Epithelial cell of esophagus (primary cell): ENCODE results near the gene CASP8AP2.
"Not testable (repeated sequence)": the region's sequence is repeated elsewhere in the genome, so short reads cannot be mapped to it uniquely, and the experiment has no call there.

ENCODE experiments used
- DNase-seq: peaks from one replicate; pipeline ENCODE4 v3.0.0; 2010; ENCODE audit warnings: low read depth
- H3K4me3 ChIP-seq: 2 replicates; pipeline ENCODE4 v1.5.1; 2011; ENCODE audit warnings: mild to moderate bottlenecking, low read length, control low read depth
- TF ChIP-seq, protein P1 (sequence below): IDR thresholded peaks from 2 replicates; pipeline ENCODE4 v1.5.1; 2011; ENCODE audit warnings: low read depth, mild to moderate bottlenecking, low read length, control low read depth, inconsistent platforms; ENCODE audit not compliant: insufficient read depth; ENCODE audit errors: missing control alignments

The CASP8AP2 gene

GRCh38 chr6:89819336-89820130 is 10.1 kb upstream of the CASP8AP2 start, which contains the start of gene MDN1:
Gene MDN1 (minus strand): TSS chr6:89819794. CDS start chr6:89819607, 187 bp downstream.
- DNase-seq: peak; percentile 98
- H3K4me3 ChIP-seq: peak within 1 kb of the TSS; percentile 87
- TF ChIP-seq, protein P1, sequence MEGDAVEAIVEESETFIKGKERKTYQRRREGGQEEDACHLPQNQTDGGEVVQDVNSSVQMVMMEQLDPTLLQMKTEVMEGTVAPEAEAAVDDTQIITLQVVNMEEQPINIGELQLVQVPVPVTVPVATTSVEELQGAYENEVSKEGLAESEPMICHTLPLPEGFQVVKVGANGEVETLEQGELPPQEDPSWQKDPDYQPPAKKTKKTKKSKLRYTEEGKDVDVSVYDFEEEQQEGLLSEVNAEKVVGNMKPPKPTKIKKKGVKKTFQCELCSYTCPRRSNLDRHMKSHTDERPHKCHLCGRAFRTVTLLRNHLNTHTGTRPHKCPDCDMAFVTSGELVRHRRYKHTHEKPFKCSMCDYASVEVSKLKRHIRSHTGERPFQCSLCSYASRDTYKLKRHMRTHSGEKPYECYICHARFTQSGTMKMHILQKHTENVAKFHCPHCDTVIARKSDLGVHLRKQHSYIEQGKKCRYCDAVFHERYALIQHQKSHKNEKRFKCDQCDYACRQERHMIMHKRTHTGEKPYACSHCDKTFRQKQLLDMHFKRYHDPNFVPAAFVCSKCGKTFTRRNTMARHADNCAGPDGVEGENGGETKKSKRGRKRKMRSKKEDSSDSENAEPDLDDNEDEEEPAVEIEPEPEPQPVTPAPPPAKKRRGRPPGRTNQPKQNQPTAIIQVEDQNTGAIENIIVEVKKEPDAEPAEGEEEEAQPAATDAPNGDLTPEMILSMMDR: no peak

GRCh38 chr6:89826029-89826528 is 3.6 kb upstream of the CASP8AP2 start:
- peak; percentile 9 for DNase-seq
- no peak overlapping the region for H3K4me3 ChIP-seq
- TF ChIP-seq, protein P1: no peak

DNA sequence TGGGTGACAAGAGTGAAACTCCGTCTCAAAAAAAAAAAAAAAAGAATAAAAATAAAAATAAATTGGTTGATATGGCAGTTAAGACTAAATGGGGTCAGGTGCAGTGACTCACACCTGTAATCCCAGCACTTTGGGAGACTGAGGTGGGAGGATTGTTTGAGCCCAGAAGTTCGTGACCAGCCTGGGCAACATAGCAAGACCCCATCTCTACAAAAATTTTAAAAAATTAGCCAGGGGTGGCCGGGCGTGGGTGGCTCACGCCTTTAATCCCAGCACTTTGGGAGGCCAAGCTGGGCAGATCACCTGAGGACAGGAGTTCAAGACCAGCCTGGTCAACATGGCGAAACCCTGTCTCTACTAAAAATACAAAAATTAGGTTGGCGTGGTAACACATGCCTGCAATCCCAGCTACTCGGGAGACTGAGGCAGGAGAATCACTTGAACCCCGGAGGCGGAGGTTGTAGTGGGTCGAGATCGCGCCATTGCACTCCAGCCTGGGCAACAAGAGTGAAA is 1.1 kb upstream of the CASP8AP2 start:
- DNase-seq: not testable (repeated sequence)
- H3K4me3 ChIP-seq: peak overlapping the region; percentile 92

DNA sequence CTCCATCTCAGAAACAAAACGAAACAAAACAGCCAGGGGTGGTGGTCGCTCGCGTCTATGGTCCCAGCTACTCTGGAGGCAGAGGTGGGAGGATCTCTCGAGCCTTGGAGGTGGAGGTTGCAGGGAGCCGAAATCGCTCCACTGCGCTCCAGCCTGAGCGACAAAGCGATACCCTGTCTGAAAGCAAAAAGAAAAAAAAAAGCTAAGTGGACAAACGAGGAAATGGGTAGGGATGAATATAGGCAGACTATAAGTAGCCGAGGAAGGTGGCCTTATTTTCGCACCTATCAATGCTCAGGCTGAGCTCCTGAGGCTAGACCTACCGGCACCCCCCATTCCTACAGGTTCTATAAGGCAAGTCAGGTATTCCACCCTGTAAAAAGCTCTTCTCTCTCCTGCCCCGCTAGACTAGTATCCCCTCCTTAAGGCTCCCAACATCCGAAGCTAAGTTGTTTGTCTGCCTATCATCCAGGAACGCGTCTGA is 650 bp upstream of the CASP8AP2 start:
- TF ChIP-seq, protein P1: no peak
- no peak for DNase-seq
- H3K4me3 ChIP-seq: peak overlapping the region; percentile 92

- TF ChIP-seq, protein P1: no peak
- H3K4me3 ChIP-seq: peak overlapping the region; percentile 92
- DNase-seq: no peak
These were observed 610 bp downstream of the CASP8AP2 start for GRCh38 chr6:89830170-89830809.

- no peak overlapping the region for H3K4me3 ChIP-seq
- TF ChIP-seq, protein P1: no peak
- DNase-seq: no peak
These were observed 5.5 kb downstream of the CASP8AP2 start for GRCh38 chr6:89834884-89835792.
